Neural crest cell (in vitro differentiated cells): ENCODE results near the gene GCAT. TPM values are rescaled to one million over a fixed set of nuclear protein-coding genes. Genes with fewer than 3 reads are reported as not detected.

Experiments used
- DNase-seq: peaks from one replicate; pipeline ENCODE4 v3.0.0; 2021; ENCODE audit warnings: low read depth, mixed read lengths, low spot score
- H3K27ac Mint-ChIP-seq: one replicate; pipeline ENCODE4 v1.8.0; 2021; ENCODE audit warnings: mild to moderate bottlenecking, mixed read lengths; ENCODE audit not compliant: unreplicated experiment
- H3K27me3 Mint-ChIP-seq: 2 replicates; pipeline ENCODE4 v1.8.0; 2021; ENCODE audit warnings: low read depth, mild to moderate bottlenecking, mixed read lengths
- H3K36me3 Mint-ChIP-seq: 2 replicates; pipeline ENCODE4 v1.8.0; 2021; ENCODE audit warnings: low read depth, mild to moderate bottlenecking, mixed read lengths
- H3K4me1 Mint-ChIP-seq: 2 replicates; pipeline ENCODE4 v1.8.0; 2021; ENCODE audit warnings: mixed read lengths
- H3K4me3 Mint-ChIP-seq: one replicate; pipeline ENCODE4 v1.8.0; 2021; ENCODE audit warnings: mild to moderate bottlenecking, mixed read lengths
- H3K9me3 Mint-ChIP-seq: 2 replicates; pipeline ENCODE4 v1.8.0; 2021; ENCODE audit warnings: mixed read lengths
- total RNA-seq: library from RNA; stranded (reverse); gene quantifications from 2 replicates; pipeline ENCODE4 v1.2.1, GENCODE V29; 2021
- TF ChIP-seq, protein P1 (sequence below): fragments of 200-600 bp; sonication (generic); conservative IDR thresholded peaks from 2 replicates; pipeline ENCODE4 v1.5.0; 2021; ENCODE audit warnings: antibody characterized with exemption, mild to moderate bottlenecking

Gene GCAT
- total RNA-seq, 1 donor from 2014 or later = 55.8 TPM

DNA sequence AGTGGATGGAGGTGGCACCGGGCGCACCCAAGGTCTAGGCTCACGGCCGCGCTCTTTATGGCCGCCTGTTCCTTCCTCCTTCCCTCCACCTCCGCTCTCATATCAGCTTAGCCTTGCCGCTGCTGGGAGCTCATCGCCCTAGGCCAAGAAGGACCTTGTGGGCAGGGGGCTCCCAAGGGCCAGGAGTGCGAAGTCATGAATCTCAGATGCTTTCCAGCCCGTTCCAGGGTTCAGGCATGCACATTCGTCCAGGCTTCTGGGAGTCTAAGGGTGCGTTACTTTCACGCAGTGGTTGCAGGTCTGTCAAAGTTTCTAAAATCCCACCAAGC, 11.3 kb downstream of the GCAT start:
- TF ChIP-seq, protein P1, sequence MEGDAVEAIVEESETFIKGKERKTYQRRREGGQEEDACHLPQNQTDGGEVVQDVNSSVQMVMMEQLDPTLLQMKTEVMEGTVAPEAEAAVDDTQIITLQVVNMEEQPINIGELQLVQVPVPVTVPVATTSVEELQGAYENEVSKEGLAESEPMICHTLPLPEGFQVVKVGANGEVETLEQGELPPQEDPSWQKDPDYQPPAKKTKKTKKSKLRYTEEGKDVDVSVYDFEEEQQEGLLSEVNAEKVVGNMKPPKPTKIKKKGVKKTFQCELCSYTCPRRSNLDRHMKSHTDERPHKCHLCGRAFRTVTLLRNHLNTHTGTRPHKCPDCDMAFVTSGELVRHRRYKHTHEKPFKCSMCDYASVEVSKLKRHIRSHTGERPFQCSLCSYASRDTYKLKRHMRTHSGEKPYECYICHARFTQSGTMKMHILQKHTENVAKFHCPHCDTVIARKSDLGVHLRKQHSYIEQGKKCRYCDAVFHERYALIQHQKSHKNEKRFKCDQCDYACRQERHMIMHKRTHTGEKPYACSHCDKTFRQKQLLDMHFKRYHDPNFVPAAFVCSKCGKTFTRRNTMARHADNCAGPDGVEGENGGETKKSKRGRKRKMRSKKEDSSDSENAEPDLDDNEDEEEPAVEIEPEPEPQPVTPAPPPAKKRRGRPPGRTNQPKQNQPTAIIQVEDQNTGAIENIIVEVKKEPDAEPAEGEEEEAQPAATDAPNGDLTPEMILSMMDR = no peak
- H3K4me1 Mint-ChIP-seq = peaks cover 27% of the 10 kb centered on the region
- H3K27ac Mint-ChIP-seq = no peak overlapping the region
- H3K27me3 Mint-ChIP-seq = peaks cover 51% of the 10 kb centered on the region
- no peaks in the 10 kb centered on the region for H3K9me3 Mint-ChIP-seq
- H3K36me3 Mint-ChIP-seq = no peaks in the 10 kb centered on the region
- peak overlapping the region; percentile 72 for H3K4me3 Mint-ChIP-seq
- DNase-seq = no peak

DNA sequence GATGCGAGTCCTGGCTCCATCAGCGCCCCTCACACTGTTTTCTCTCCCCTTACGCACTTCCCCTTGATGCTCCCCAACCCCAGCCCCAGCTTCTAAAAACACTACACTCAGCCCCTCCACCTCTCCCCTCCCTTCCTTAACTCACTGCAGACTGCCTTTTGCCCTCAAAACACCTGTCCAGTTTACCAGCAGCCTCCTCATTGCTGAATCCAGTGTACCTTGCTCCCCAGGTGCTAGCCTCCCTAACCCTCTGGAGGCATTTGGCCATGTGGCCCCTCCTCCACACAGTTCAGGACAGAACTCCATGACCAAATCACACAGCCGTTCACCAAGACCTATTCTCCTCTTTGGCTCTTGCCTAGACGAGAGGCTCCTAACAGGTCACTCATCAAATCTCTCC, 12.6 kb downstream of the GCAT start:
- H3K9me3 Mint-ChIP-seq = no peaks in the 10 kb centered on the region
- H3K4me1 Mint-ChIP-seq = peaks cover 27% of the 10 kb centered on the region
- DNase-seq = no peak
- H3K27me3 Mint-ChIP-seq = peaks cover 56% of the 10 kb centered on the region
- H3K27ac Mint-ChIP-seq = no peak overlapping the region
- TF ChIP-seq, protein P1 = no peak
- peak overlapping the region; percentile 28 for H3K4me3 Mint-ChIP-seq
- H3K36me3 Mint-ChIP-seq = no peaks in the 10 kb centered on the region

DNA sequence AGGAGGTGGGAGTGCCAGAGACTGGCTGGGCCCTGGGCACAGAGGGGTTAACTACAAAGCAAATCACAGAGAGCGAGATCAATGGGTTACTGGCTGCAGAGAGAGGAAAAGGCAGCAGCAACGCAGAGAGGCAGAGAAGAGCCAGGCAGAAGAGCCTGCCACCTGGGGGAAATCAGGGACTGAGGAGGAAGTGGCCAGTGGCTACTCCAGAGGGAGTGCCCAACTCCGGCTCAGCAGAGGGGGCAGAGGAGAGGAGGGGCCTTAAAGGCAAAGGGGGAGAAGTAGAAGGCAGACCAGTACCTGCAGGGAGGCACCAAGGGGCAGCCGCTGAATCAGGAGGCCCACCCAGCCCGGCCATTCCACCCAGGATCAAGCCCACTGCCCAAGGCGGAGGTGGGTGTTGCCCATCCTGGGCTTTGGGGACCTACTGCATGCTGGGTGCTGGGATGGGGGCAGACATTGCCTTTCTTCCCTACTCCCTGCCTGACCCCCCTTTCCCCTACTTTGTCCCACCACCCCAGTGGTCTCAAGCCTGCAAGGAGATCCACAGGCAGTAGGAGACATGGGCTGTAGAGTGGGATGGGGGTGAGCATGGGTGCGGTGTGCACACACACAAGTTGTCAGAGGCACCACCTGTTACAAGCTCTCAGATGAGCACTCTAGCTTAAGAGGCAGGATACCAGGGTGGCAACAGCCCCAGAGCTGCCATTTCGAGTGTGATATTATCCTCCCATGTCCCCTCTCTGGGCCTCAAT, 14.5 kb downstream of the GCAT start:
- no peaks in the 10 kb centered on the region for H3K36me3 Mint-ChIP-seq
- peak overlapping the region; percentile 54 for H3K4me3 Mint-ChIP-seq
- TF ChIP-seq, protein P1 = no peak
- peaks cover 65% of the 10 kb centered on the region for H3K27me3 Mint-ChIP-seq
- H3K9me3 Mint-ChIP-seq = no peaks in the 10 kb centered on the region
- H3K4me1 Mint-ChIP-seq = peaks cover 26% of the 10 kb centered on the region
- no peak for DNase-seq
- H3K27ac Mint-ChIP-seq = no peak overlapping the region

DNA sequence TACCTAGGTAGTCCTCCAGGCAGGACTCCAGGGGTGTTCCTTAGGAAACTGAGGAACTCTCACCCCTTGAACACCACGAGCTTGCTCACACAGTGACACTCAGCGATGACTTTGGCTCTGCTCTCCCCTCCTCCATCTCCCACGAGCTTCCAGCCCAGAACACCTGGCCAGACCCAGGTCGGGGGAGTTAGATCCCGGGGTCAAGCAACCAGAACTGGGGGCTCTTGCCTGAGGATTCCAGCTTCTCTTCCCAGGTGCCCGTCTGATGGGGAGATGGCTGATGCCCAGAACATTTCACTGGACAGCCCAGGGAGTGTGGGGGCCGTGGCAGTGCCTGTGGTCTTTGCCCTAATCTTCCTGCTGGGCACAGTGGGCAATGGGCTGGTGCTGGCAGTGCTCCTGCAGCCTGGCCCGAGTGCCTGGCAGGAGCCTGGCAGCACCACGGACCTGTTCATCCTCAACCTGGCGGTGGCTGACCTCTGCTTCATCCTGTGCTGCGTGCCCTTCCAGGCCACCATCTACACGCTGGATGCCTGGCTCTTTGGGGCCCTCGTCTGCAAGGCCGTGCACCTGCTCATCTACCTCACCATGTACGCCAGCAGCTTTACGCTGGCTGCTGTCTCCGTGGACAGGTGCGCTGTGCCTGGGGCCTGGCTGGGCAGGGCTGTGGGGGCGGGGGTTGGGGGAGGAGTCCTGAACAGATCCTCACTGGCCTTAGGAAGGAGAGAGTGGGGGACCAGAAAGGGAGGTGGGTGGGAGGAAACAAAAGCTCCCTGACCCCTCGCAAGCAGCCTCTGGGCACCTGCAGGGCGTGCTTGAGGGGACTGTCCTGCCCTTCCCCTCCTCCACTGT, 15.6 kb downstream of the GCAT start, which contains the start of gene GALR3:
Gene GALR3 (plus strand): TSS at position 249 of the 852 bp plus-strand sequence. CDS start 25 bp downstream, at position 274.
- TF ChIP-seq, protein P1 = no peak
- Mint-ChIP-seq H3K4me1 (peaks cover 16% of the 10 kb centered on the region), H3K4me3 (peak within 1 kb of the TSS; percentile 54), H3K36me3 (peaks cover 4% of the 10 kb centered on the region), H3K27me3 (peaks cover 63% of the 10 kb centered on the region), H3K27ac (no peak within 1 kb of the TSS), H3K9me3 (no peaks in the 10 kb centered on the region)
- no peak for DNase-seq

DNA sequence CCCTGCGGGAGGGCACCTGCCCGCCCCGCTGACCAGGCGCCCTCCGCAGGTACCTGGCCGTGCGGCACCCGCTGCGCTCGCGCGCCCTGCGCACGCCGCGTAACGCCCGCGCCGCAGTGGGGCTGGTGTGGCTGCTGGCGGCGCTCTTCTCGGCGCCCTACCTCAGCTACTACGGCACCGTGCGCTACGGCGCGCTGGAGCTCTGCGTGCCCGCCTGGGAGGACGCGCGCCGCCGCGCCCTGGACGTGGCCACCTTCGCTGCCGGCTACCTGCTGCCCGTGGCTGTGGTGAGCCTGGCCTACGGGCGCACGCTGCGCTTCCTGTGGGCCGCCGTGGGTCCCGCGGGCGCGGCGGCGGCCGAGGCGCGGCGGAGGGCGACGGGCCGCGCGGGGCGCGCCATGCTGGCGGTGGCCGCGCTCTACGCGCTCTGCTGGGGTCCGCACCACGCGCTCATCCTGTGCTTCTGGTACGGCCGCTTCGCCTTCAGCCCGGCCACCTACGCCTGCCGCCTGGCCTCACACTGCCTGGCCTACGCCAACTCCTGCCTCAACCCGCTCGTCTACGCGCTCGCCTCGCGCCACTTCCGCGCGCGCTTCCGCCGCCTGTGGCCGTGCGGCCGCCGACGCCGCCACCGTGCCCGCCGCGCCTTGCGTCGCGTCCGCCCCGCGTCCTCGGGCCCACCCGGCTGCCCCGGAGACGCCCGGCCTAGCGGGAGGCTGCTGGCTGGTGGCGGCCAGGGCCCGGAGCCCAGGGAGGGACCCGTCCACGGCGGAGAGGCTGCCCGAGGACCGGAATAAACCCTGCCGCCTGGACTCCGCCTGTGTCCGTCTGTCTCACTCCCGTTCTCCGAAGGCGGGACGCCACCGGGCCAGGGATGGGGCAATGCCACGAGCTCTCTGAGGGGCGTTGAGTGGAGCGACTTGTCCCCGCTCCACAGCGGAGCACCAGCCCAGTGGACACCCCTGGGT, 17.2 kb downstream of the GCAT start:
- TF ChIP-seq, protein P1 = no peak
- H3K36me3 Mint-ChIP-seq = peaks cover 9% of the 10 kb centered on the region
- peak overlapping the region; percentile 77 for H3K4me3 Mint-ChIP-seq
- H3K27me3 Mint-ChIP-seq = peaks cover 55% of the 10 kb centered on the region
- no peak overlapping the region for H3K27ac Mint-ChIP-seq
- peaks cover 11% of the 10 kb centered on the region for H3K4me1 Mint-ChIP-seq
- DNase-seq = no peak
- H3K9me3 Mint-ChIP-seq = no peaks in the 10 kb centered on the region
